HG02623 (cell line): ENCODE measurements around the gene PTPRF.
"Not testable (repeated sequence)": the region's sequence is repeated elsewhere in the genome, so short reads cannot be mapped to it uniquely, and the experiment has no call there.

ENCODE experiments used
- ATAC-seq: cut with Tn5 transposase; IDR thresholded peaks from one replicate; pipeline ENCODE4 v1.9.1; 2021; ENCODE audit warnings: moderate library complexity; ENCODE audit not compliant: unreplicated experiment

PTPRF gene

DNA sequence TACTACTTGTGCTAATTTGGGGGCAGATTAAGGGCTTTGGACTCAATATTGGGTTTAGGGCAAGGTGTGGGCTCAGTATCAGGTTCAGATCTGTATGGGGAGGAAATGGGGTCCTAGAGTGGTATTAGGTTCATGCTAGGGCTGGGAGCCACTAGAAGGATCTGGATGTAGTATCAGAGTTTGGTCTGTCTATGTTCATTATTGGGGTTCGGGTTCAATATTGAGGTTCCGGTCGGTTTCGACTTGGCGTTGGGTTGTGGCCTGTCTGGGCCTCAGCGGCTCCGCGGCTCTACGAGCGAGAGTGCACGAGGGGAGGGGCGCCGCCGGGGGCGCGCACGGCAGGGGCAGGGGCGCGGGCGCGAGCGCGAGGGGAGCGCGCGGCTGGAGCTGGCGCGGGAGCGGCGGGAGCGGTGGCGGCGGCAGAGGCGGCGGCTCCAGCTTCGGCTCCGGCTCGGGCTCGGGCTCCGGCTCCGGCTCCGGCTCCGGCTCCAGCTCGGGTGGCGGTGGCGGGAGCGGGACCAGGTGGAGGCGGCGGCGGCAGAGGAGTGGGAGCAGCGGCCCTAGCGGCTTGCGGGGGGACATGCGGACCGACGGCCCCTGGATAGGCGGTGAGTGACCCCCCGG, at the start of gene PTPRF:
PTPRF (plus strand) TSS at position 401 of the 624 bp plus-strand sequence. CDS start 14,193 bp downstream, outside the sequence.
- ATAC-seq = no peak

- no peak for ATAC-seq
Observed at GRCh38 chr1:43481491-43481890, 49.2 kb upstream of the PTPRF start.

DNA sequence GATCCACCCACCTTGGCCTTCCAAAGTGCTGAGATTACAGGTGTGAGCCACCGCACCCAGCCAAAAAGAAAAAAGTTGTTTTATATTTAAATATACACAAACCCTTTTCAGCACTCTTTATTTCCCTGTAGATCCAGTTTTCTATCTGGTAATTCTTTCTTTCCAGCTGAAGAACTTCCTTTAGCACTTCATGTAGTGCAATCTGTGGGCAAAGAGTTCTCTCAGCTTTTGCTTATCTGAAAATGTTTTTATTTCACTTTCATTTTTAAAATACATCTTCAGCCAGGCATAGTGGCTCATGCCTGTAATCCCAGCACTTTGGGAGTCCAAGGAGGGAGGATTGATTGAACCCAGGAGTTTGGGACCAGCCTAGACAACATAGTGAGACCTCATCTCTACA, 48.5 kb upstream of the PTPRF start:
- no peak for ATAC-seq

- ATAC-seq = no peak
Observed at GRCh38 chr1:43484367-43484766, 46.3 kb upstream of the PTPRF start.

DNA sequence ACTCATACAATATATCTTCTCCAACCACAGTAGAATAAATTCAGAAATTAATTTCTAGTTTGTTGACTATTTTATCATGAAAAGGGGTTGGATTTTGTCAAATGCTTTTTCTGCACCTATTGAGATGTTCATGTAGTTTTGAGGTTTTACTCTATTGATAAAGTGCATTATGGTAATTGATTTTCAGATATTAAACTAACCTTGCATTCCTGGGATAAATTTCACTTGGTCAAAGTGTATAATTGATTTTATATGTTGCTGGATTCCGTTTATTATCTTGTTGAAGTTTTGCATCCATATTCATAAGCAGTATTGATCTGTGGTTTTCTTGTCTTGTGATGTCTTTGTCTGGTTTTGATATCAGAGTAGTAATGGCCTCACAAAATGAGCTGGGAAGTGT, 42.5 kb upstream of the PTPRF start:
- no peak for ATAC-seq

GRCh38 chr1:43491061-43491460, 39.6 kb upstream of the PTPRF start:
- ATAC-seq = no peak

DNA sequence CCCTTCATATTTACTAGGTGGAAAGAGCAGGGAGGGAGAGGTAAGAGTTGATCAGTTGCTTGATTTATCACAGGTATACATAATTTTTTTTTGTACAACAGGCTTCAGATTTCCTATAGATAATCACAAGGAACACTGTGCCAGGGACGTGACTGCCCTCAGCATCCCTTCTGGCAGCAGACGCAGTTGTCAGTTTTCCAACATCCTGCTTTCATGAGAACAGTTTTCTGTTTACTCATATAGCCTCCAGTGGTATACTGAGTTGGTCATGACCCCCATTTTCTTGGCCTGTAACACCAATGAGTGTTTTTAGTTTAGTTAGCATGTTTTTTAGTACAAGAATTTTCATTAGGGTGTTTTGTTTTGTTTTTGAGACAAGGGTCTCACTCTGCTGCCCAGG, 37.9 kb upstream of the PTPRF start:
- no peak for ATAC-seq

GRCh38 chr1:43493661-43494450, 36.8 kb upstream of the PTPRF start:
- no peak for ATAC-seq

GRCh38 chr1:43495204-43495603, 35.5 kb upstream of the PTPRF start:
- no peak for ATAC-seq

GRCh38 chr1:43499898-43500297, 30.8 kb upstream of the PTPRF start:
- no peak for ATAC-seq

DNA sequence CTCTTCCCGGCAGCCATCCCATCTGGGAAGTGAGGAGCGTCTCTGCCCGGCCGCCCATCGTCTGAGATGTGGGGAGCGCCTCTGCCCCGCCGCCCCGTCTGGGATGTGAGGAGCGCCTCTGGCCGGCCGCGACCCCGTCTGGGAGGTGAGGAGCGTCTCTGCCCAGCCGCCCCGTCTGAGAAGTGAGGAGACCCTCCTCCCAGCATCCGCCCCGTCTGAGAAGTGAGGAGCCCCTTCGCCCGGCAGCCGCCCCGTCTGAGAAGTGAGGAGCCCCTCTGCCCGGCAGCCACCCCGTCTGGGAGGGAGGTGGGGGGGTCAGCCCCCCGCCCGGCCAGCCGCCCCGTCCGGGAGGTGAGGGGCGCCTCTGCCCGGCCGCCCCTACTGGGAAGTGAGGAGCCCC, 28.9 kb upstream of the PTPRF start:
- not testable (repeated sequence) for ATAC-seq

DNA sequence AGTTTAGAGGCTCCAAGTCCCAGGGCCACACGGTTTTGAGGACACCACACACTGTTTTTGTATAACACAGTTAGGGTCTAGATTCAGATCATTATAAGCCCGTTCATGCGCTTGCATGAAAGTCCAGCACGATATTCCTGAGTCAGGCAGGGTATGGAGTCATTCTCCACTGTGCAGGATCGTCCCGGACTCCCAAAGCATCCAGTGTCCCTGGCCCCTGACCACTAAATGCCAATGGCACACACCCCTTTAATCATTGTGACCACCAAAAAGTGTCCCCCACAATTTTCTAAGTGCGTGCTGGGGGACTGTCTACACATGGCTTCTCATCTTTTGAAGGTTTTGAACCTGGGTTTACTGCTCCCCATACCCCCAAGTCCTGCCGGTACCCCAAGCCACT, 27.1 kb upstream of the PTPRF start:
- ATAC-seq = no peak

- no peak for ATAC-seq
Observed at GRCh38 chr1:43505077-43505780, 25.5 kb upstream of the PTPRF start.

DNA sequence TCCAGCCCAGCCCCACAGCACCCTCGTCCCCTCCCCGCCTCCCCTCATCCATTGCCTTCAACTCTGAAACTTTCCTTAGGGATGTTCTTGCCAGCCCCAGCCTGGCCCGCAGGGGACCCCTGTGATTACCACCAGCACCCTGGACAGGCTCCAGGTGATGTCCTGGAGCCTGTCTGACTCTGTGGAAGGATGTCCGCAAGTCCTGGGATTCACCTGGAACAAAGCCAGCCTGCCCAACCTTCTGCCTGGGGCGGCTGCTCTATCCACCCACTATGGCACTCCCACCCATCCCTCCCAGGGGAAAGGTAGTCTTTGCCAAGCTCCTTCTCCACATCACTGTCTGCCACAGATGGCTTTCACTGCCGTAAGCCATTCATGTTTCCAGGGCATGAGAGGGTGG, 24.4 kb upstream of the PTPRF start:
- no peak for ATAC-seq

- ATAC-seq = no peak
Observed at GRCh38 chr1:43507296-43508295, 23.1 kb upstream of the PTPRF start.

DNA sequence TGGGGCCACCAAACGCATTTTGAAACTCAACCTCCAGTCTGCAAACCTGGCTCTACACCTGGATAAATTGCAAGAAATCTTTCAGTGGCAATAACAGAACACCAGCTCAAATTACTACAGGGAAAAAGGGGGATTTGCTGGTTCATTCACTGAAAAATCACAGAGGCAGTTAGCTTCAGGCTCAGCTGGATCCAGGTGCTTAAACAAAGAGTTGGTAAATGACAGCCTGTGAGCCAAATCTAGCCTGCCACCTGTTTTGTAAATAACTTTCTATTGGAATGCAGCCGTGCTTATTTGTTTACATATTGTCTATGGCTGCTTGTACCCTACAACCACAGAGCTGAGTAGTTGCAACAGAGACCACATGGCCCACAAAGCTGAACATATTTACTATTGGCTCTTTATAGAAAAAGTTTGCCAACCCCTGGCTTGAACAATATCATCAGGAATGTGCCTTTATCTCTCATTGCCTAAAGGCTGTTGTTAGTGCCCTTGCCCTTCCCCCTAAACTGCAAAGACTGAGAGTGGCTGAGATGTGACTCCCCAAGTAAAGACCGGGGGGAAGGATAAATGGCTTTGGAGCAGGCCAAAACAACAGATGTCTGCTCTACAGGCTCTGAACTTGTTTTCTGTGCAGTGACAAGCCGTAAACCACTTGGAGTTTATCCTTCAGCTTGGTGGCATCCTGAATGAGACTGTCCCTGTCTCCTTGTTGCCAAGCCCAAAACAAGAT, 21.5 kb upstream of the PTPRF start:
- no peak for ATAC-seq

GRCh38 chr1:43509740-43510375, 20.8 kb upstream of the PTPRF start:
- no peak for ATAC-seq

DNA sequence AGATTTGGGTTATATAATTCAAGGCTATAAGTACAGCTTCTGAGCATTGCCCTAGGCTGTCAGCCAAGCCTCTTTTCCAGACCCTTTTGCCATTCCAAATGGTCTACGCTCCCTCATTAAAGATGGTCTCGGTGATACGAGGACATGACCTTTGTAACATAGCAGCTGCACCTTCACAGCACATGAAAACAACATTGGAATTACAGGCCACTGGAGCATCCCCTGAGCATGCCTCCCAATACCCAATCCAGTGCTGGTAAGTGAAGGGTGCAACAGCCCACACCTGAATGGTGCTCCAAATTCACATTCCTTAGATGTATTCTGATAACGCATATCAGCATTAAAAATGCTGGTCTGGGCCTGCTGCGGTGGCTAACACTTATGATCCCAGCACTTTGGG, 20.1 kb upstream of the PTPRF start:
- no peak for ATAC-seq

DNA sequence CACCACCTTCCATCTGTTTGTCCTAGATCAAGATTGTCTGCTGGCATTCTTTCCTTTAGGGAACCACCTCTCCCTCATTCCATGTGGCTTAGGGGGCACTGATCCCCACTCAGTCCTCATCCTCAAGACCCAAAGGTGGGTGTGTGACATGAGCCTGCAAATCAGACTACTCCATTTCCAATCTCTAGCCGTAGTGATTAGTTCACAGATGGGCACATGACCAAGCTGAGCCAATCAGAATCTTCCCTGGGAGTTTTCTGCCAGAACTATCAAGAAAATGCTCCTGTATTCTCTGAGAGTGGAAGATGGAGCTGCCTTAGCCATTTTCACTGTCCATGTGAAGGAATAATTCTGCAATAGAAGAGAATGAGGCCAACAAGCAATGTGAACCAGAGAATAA, 19.3 kb upstream of the PTPRF start:
- ATAC-seq = no peak

GRCh38 chr1:43512133-43512532, 18.6 kb upstream of the PTPRF start:
- ATAC-seq = no peak
